ENCODE results near the gene PRKCH. TPM values are rescaled to one million over a fixed set of nuclear protein-coding genes. Genes with fewer than 3 reads are reported as not detected.

PRKCH gene
- total and polyA plus RNA-seq, 10 of the 15 experiments (the other 5 are each of a cell fraction or from before 2014, with no cell fraction given): 10.7 to 140 (median 33.2) TPM

- CTCF ChIA-PET: interaction anchor here (1.1 to 2.1 kb wide), 2 partner anchors 53 to 356 kb away, joined by 4 to 5 read pairs; no protein-coding TSS in a partner anchor
- peak overlapping the region; percentile 74 for H3K27ac ChIP-seq (ENCODE audit: control insufficient read depth, insufficient read depth)
- H3K36me3 ChIP-seq (ENCODE audit: control insufficient read depth in 2 of 2, insufficient read depth in 2 of 2, low read length in 1 of 2): peaks cover 0 to under 1% of the 10 kb centered on the region in 2 experiments; a peak in 1 of 4 replicates
- in situ Hi-C loops (cut with MboI) (no loop called here), intact Hi-C loops (cut with micrococcal nuclease; ENCODE audit: unreplicated experiment) (loop anchor here (5.0 kb wide), 2 partner anchors 44 to 94 kb away; no protein-coding TSS in a partner anchor)
- peaks cover 94% of the 10 kb centered on the region for H3K79me2 ChIP-seq (ENCODE audit: control insufficient read depth, insufficient read depth, low read length)
- peak overlapping the region; percentile 57 for H3K4me3 ChIP-seq
- peak overlapping the region; percentile 73 for H3K4me2 ChIP-seq (ENCODE audit: control insufficient read depth, insufficient read depth)
- H3K4me1 ChIP-seq (ENCODE audit: control insufficient read depth, insufficient read depth, low read length): peaks cover 62% of the 10 kb centered on the region
- TF ChIP-seq MAX (IDR thresholded peaks at IDR 0.05; ENCODE audit: low read depth, low read length) (no peak), CUX1 (IDR thresholded peaks at IDR 0.05; ENCODE audit: insufficient replicate concordance, low read depth, low read length) (no peak), CREB1 (IDR thresholded peaks at IDR 0.05; ENCODE audit: low read depth) (no peak), YBX1 (IDR thresholded peaks at IDR 0.05) (no peak), ASH2L (IDR thresholded peaks at IDR 0.05; ENCODE audit: borderline replicate concordance, low read depth) (no peak), ZBTB11 (CRISPR knock-in tag; IDR thresholded peaks at IDR 0.05) (no peak), TARDBP (IDR thresholded peaks at IDR 0.05; ENCODE audit: borderline replicate concordance) (no peak), NFYA (IDR thresholded peaks at IDR 0.05; ENCODE audit: borderline replicate concordance, low read depth, low read length) (no peak), MXI1 (IDR thresholded peaks at IDR 0.05; ENCODE audit: low read depth, low read length) (0 out of 2 replicates have a peak, but pooled peaks have one; percentile 42), EP300 (IDR thresholded peaks at IDR 0.05; ENCODE audit: borderline replicate concordance in 1 of 2, control insufficient read depth in 1 of 2, low read depth in 2 of 2, low read length in 2 of 2) (0 out of 4 replicates have a peak, but pooled peaks of 1 of the 2 experiments have one; percentile 1), HSF1 (IDR thresholded peaks at IDR 0.05; ENCODE audit: low read depth, low read length) (no peak), TBL1XR1 (IDR thresholded peaks at IDR 0.05; ENCODE audit: low read depth, low read length) (no peak)
- ATAC-seq (peak; percentile 16), DNase-seq (ENCODE audit: low read depth, low spot score) (no peak), FAIRE-seq (no peak)
- POLR2A ChIA-PET: interaction anchor here (0.6 to 8.3 kb wide), 6 partner anchors 9 to 47 kb away, joined by 3 to 74 read pairs (median 5); no protein-coding TSS in a partner anchor
- no peaks in the 10 kb centered on the region for H4K20me1 ChIP-seq (ENCODE audit: control insufficient read depth, insufficient read depth)
- H2AFZ ChIP-seq (ENCODE audit: control insufficient read depth, low read depth, low read length): peak overlapping the region; percentile 2; the same call in 1 of the 2 replicates
- RAD21 ChIA-PET (ENCODE audit: unreplicated experiment): interaction anchor here (1.1 to 4.6 kb wide), 9 partner anchors 20 to 99 kb away, joined by 3 to 25 read pairs (median 12); no protein-coding TSS in a partner anchor
- SMC1A ChIA-PET (ENCODE audit: uncharacterized antibody, unreplicated experiment): interaction anchor here (1.2 to 8.4 kb wide), 13 partner anchors 12 to 97 kb away, joined by 3 to 66 read pairs (median 7); partner anchors contain the start of gene PRKCH
- H3K9ac ChIP-seq (ENCODE audit: control insufficient read depth, insufficient read depth, low read length): peak overlapping the region; percentile 47
- no TSS peak for BruUV-seq (replicated peaks)
- 51% methylated on average over 5 of the region's 5 CpGs for WGBS (ENCODE audit: insufficient coverage, insufficient replicate concordance, low lambda C conversion rate, missing lambda C conversion rate)
- no peaks in the 10 kb centered on the region for H3K27me3 ChIP-seq (replicated peaks in 1 of 2; ENCODE audit: control insufficient read depth in 2 of 2, insufficient read depth in 2 of 2, low read length in 1 of 2)
- H3K9me3 ChIP-seq (replicated peaks; ENCODE audit: control insufficient read depth, insufficient read depth, low read length): no peaks in the 10 kb centered on the region; the same call in 2 of the 3 replicates
Observed at GRCh38 chr14:61342932-61343331, 21.6 kb downstream of the PRKCH start.

Data from GM12878 (cell line).